HCT116 (cell line): ENCODE measurements around the gene TRMT2A. TPM values are rescaled to one million over a fixed set of nuclear protein-coding genes. Genes with fewer than 3 reads are reported as not detected.

Experiments used
- ATAC-seq: fragments of 200-7000 bp; cut with Tn5 transposase; 2 replicates; pipeline ENCODE4 v1.9.1; 2020; ENCODE audit warnings: mild to moderate bottlenecking, moderate library complexity
- BruUV-seq: library from RNA; stranded (reverse); fragments of 400-500 nt; replicated peaks from 2 replicates; lab custom pipeline; 2021; lab: Mats Ljungman, UMichigan
- CTCF ChIA-PET: fragments of 300-600 bp; sonication (Branson Sonifier 250); formaldehyde crosslinking; loops from one replicate; lab custom pipeline; 2021; ENCODE audit warnings: antibody characterized with exemption; lab: Charles Lee
- POLR2A ChIA-PET: fragments of 300-600, 350-600 bp; sonication (Branson Sonifier 250); formaldehyde crosslinking; loops from one replicate; lab custom pipeline; 2021; ENCODE audit warnings: antibody characterized with exemption; lab: Charles Lee
- RAD21 ChIA-PET, 2 experiments: fragments of 300-600 bp; sonication (Branson Sonifier 250); formaldehyde crosslinking; loops; one replicate each; lab custom pipeline; 2023; ENCODE audit warnings: low total read pairs in 2 of 2; ENCODE audit not compliant: uncharacterized antibody in 2 of 2, unreplicated experiment in 2 of 2, low non-redundant PET in 1 of 2; lab: Charles Lee
- DNase-seq: peaks from one replicate; pipeline ENCODE4 v3.0.0-alpha.2; 2010; ENCODE audit warnings: low read depth, low spot score
- H2AFZ ChIP-seq: fragments of 200-600 bp; shearing (Covaris generic), sonication (generic); 2 replicates; pipeline ENCODE4 v1.6.1; 2017; ENCODE audit warnings: low read depth, mixed run types, mixed read lengths, antibody characterized with exemption, low read length; ENCODE audit not compliant: poor library complexity, severe bottlenecking
- H3K27ac ChIP-seq: 2 replicates; pipeline ENCODE4 v1.5.1; 2012; ENCODE audit warnings: low read depth, low read length
- H3K27me3 ChIP-seq: fragments of 200-600 bp; sonication (generic); 2 replicates; pipeline ENCODE4 v1.6.1; 2016; ENCODE audit warnings: mixed run types, low read length, mixed read lengths; ENCODE audit not compliant: insufficient read depth
- H3K36me3 ChIP-seq, 2 experiments: fragments of 200-500 bp in 1 of 2; fragments of 200-600 bp in 1 of 2; sonication (Bioruptor generic) in 1 of 2; sonication (generic) in 1 of 2; 2 replicates each; pipeline versions ENCODE4 v1.5.1 to v1.6.1; 2014 to 2016; ENCODE audit warnings: low read length in 2 of 2, inconsistent platforms in 1 of 2, mixed read lengths in 1 of 2, mixed run types in 1 of 2; ENCODE audit not compliant: insufficient read depth in 2 of 2, control insufficient read depth in 1 of 2
- H3K4me1 ChIP-seq, 2 experiments: fragments of 200-600 bp in 1 of 2; sonication (generic) in 1 of 2; 2 replicates each; pipeline versions ENCODE4 v1.5.1 to v1.6.1; 2012 to 2017; ENCODE audit warnings: low read length in 2 of 2, inconsistent platforms in 1 of 2, mild to moderate bottlenecking in 1 of 2, mixed read lengths in 1 of 2, mixed run types in 1 of 2, moderate library complexity in 1 of 2; ENCODE audit not compliant: insufficient read depth in 2 of 2, control insufficient read depth in 1 of 2
- H3K4me2 ChIP-seq: fragments of 200-600 bp; sonication (generic); 2 replicates; pipeline ENCODE4 v1.6.1; 2017; ENCODE audit warnings: mixed run types, low read length, mixed read lengths
- H3K4me3 ChIP-seq, 2 experiments: fragments of 200-600 bp in 1 of 2; sonication (generic) in 1 of 2; replicated peaks in 1 of 2; 2 replicates each; pipeline ENCODE4 v1.5.1; 2011 to 2016; ENCODE audit warnings: low read length in 2 of 2, control low read depth in 1 of 2, low read depth in 1 of 2, mild to moderate bottlenecking in 1 of 2, mixed read lengths in 1 of 2, mixed run types in 1 of 2
- H3K79me2 ChIP-seq: fragments of 200-600 bp; sonication (generic); 2 replicates; pipeline ENCODE4 v1.6.1; 2017; ENCODE audit warnings: mild to moderate bottlenecking, mixed run types, low read length, moderate library complexity, mixed read lengths; ENCODE audit not compliant: insufficient read depth
- H3K9ac ChIP-seq: fragments of 200-600 bp; sonication (generic); 2 replicates; pipeline ENCODE4 v1.6.1; 2016; ENCODE audit warnings: low read length, mixed read lengths
- H3K9me2 ChIP-seq: fragments of 200-600 bp; sonication (generic), shearing (Covaris generic); 2 replicates; pipeline ENCODE4 v1.6.1; 2017; ENCODE audit warnings: mixed run types, mild to moderate bottlenecking, moderate library complexity; ENCODE audit not compliant: insufficient read depth
- H3K9me3 ChIP-seq, 2 experiments: fragments of 200-500 bp in 1 of 2; fragments of 200-600 bp in 1 of 2; sonication (Bioruptor generic) in 1 of 2; sonication (generic) in 1 of 2; 2 replicates each; pipeline ENCODE4 v1.6.1; 2014 to 2017; ENCODE audit warnings: low read length in 2 of 2, mixed read lengths in 2 of 2, inconsistent platforms in 1 of 2, low read depth in 1 of 2, mild to moderate bottlenecking in 1 of 2, mixed run types in 1 of 2, moderate library complexity in 1 of 2; ENCODE audit not compliant: control insufficient read depth in 1 of 2, insufficient read depth in 1 of 2
- H4K20me1 ChIP-seq: fragments of 200-600 bp; sonication (generic), shearing (Covaris generic); 2 replicates; pipeline ENCODE4 v1.6.1; 2017; ENCODE audit warnings: mixed run types, mild to moderate bottlenecking, moderate library complexity; ENCODE audit not compliant: insufficient read depth
- CTCF ChIP-seq, 3 experiments: fragments of 200-600 bp in 1 of 3; sonication (generic) in 1 of 3; IDR thresholded peaks in 2 of 3; conservative IDR thresholded peaks in 1 of 3; 2 replicates each; pipeline ENCODE4 v1.5.1; 2012 to 2017; ENCODE audit warnings: low read depth in 2 of 3, low read length in 2 of 3, antibody characterized with exemption in 1 of 3, borderline replicate concordance in 1 of 3, control low read depth in 1 of 3, mild to moderate bottlenecking in 1 of 3, mixed read lengths in 1 of 3, mixed run types in 1 of 3, moderate library complexity in 1 of 3; ENCODE audit not compliant: insufficient read depth in 1 of 3
- ELF1 ChIP-seq: IDR thresholded peaks from 2 replicates; pipeline ENCODE4 v1.6.1; 2012; ENCODE audit warnings: low read depth, borderline replicate concordance
- EZH2 ChIP-seq: fragments of 200-600 bp; sonication (generic); IDR thresholded peaks from 2 replicates; pipeline ENCODE4 v1.6.1; 2017; ENCODE audit warnings: antibody characterized with exemption, mixed run types
- MAX ChIP-seq: IDR thresholded peaks from 2 replicates; pipeline ENCODE4 v1.6.1; 2012
- POLR2AphosphoS5 ChIP-seq: IDR thresholded peaks from 2 replicates; pipeline ENCODE4 v1.6.1; 2011; ENCODE audit warnings: mild to moderate bottlenecking, low read depth, low read length, moderate library complexity
- REST ChIP-seq: IDR thresholded peaks from 2 replicates; pipeline ENCODE4 v1.6.1; 2012; ENCODE audit warnings: low read depth
- SIN3A ChIP-seq: IDR thresholded peaks from 2 replicates; pipeline ENCODE4 v1.6.1; 2012; ENCODE audit warnings: low read depth
- SP1 ChIP-seq: IDR thresholded peaks from 2 replicates; pipeline ENCODE4 v1.6.1; 2012; ENCODE audit warnings: low read depth
- TCF7L2 ChIP-seq: IDR thresholded peaks from 2 replicates; pipeline ENCODE4 v1.7.0; 2011; ENCODE audit warnings: borderline replicate concordance, inconsistent platforms; ENCODE audit not compliant: insufficient read depth, insufficient read length; ENCODE audit errors: extremely low read depth
- YY1 ChIP-seq: IDR thresholded peaks from 2 replicates; pipeline ENCODE4 v1.6.1; 2011; ENCODE audit warnings: low read length, low read depth, moderate library complexity, mild to moderate bottlenecking; ENCODE audit not compliant: insufficient replicate concordance; ENCODE audit errors: extremely low read depth
- ZFX ChIP-seq: fragments of 450-650 bp; IDR thresholded peaks from 2 replicates; pipeline ENCODE4 v1.6.1; 2017
- ZNF274 ChIP-seq: fragments of 200-500 bp; sonication (Bioruptor generic); IDR thresholded peaks from 2 replicates; pipeline ENCODE4 v1.6.1; 2014; ENCODE audit warnings: mild to moderate bottlenecking, low read depth, low read length, inconsistent platforms
- intact Hi-C: fragments of 100-400 bp; cut with micrococcal nuclease; formaldehyde crosslinking; loops from 2 replicates; pipeline ENCODE4 v1.10.0; 2022
- total RNA-seq: library from RNA; stranded (reverse); gene quantifications from one replicate; pipeline ENCODE4 v1.2.1, GENCODE V29; 2021; ENCODE audit not compliant: unreplicated experiment

The TRMT2A gene
- total RNA-seq, 1 experiment from 2014 or later: 67.3 TPM

- ChIA-PET POLR2A (no interaction called here), RAD21 (no interaction called here), CTCF (no interaction called here)
- Histone ChIP-seq H3K27me3 (no peaks in the 10 kb centered on the region), H3K4me3 (no peak overlapping the region), H3K4me2 (no peak overlapping the region), H2AFZ (no peak overlapping the region), H3K9me3 (no peaks in the 10 kb centered on the region), H3K27ac (no peak overlapping the region), H3K36me3 (peaks cover 5 to 12% of the 10 kb centered on the region in 2 experiments; a peak in 2 of 4 replicates), H3K9ac (no peak overlapping the region), H3K9me2 (no peaks in the 10 kb centered on the region), H3K79me2 (peaks cover 60% of the 10 kb centered on the region), H4K20me1 (no peaks in the 10 kb centered on the region), H3K4me1 (peaks cover 6 to 16% of the 10 kb centered on the region in 2 experiments; a peak in 3 of 4 replicates)
- intact Hi-C loops: no loop called here
- TF ChIP-seq SIN3A: no peak
- no peak for TF ChIP-seq ZNF274
- no peak for TF ChIP-seq POLR2AphosphoS5
- no peak for TF ChIP-seq ZFX
- TF ChIP-seq REST: no peak
- no peak for TF ChIP-seq SP1
- no peak for TF ChIP-seq YY1
- TF ChIP-seq MAX: no peak
- no peak for TF ChIP-seq CTCF (IDR thresholded peaks at IDR 0.05 in 2 of 3, conservative IDR thresholded peaks at IDR 0.05 in 1 of 3; ENCODE audit: borderline replicate concordance in 1 of 3, insufficient read depth in 1 of 3, low read depth in 2 of 3, low read length in 2 of 3)
- TF ChIP-seq ELF1: no peak
- no peak for TF ChIP-seq EZH2
- TF ChIP-seq TCF7L2: no peak
- BruUV-seq: no TSS peak
- DNase-seq: no peak
- no peak for ATAC-seq
Measured at GRCh38 chr22:20138868-20139267, 21.8 kb upstream of the TRMT2A start.
